ENCODE results near the gene JPH4.

JPH4 gene

GRCh38 chr14:23561873-23562821 lies 16.4 kb downstream of the JPH4 start:
- Histone ChIP-seq H3K27ac (ENCODE audit: low read depth, low read length, severe bottlenecking) (no peak overlapping the region), H3K9me3 (ENCODE audit: control insufficient read depth, low read length) (no peaks in the 10 kb centered on the region), H3K4me1 (ENCODE audit: control insufficient read depth, insufficient read depth, low read length, poor library complexity, severe bottlenecking) (peaks cover 1% of the 10 kb centered on the region), H3K36me3 (ENCODE audit: control insufficient read depth, insufficient read depth, low read length) (peaks cover 69% of the 10 kb centered on the region), H3K4me3 (ENCODE audit: extremely low read depth, insufficient read depth, low read length, poor library complexity, severe bottlenecking) (no peak overlapping the region)
- WGBS, 2 experiments (ENCODE audit: insufficient coverage in 2 of 2), result 94 to 98% methylated on average over 12 to 13 of the region's 15 CpGs

- H3K4me1 ChIP-seq (ENCODE audit: control insufficient read depth, insufficient read depth, low read length, poor library complexity, severe bottlenecking), result peaks cover 7% of the 10 kb centered on the region
- H3K4me3 ChIP-seq (ENCODE audit: extremely low read depth, insufficient read depth, low read length, poor library complexity, severe bottlenecking), result no peak overlapping the region
- WGBS, 2 experiments (ENCODE audit: insufficient coverage in 2 of 2), result 94 to 100% methylated on average over 2 of the region's 2 CpGs
- no peak overlapping the region for H3K27ac ChIP-seq (ENCODE audit: low read depth, low read length, severe bottlenecking)
- peaks cover 69% of the 10 kb centered on the region for H3K36me3 ChIP-seq (ENCODE audit: control insufficient read depth, insufficient read depth, low read length)
- no peaks in the 10 kb centered on the region for H3K9me3 ChIP-seq (ENCODE audit: control insufficient read depth, low read length)
Measured at GRCh38 chr14:23561259-23561658, 17.3 kb downstream of the JPH4 start.

GRCh38 chr14:23559926-23560520 lies 18.6 kb downstream of the JPH4 start:
- Histone ChIP-seq H3K9me3 (ENCODE audit: control insufficient read depth, low read length) (no peaks in the 10 kb centered on the region), H3K36me3 (ENCODE audit: control insufficient read depth, insufficient read depth, low read length) (peaks cover 64% of the 10 kb centered on the region), H3K4me1 (ENCODE audit: control insufficient read depth, insufficient read depth, low read length, poor library complexity, severe bottlenecking) (peaks cover 7% of the 10 kb centered on the region), H3K27ac (ENCODE audit: low read depth, low read length, severe bottlenecking) (no peak overlapping the region), H3K4me3 (ENCODE audit: extremely low read depth, insufficient read depth, low read length, poor library complexity, severe bottlenecking) (no peak overlapping the region)
- 56 to 82% methylated on average over 2 to 3 of the region's 3 CpGs for WGBS, 2 experiments (ENCODE audit: insufficient coverage in 2 of 2)

GRCh38 chr14:23559010-23559925 lies 19.3 kb downstream of the JPH4 start:
- Histone ChIP-seq H3K36me3 (ENCODE audit: control insufficient read depth, insufficient read depth, low read length) (peaks cover 56% of the 10 kb centered on the region), H3K27ac (ENCODE audit: low read depth, low read length, severe bottlenecking) (no peak overlapping the region), H3K4me1 (ENCODE audit: control insufficient read depth, insufficient read depth, low read length, poor library complexity, severe bottlenecking) (peaks cover 7% of the 10 kb centered on the region), H3K4me3 (ENCODE audit: extremely low read depth, insufficient read depth, low read length, poor library complexity, severe bottlenecking) (no peak overlapping the region), H3K9me3 (ENCODE audit: control insufficient read depth, low read length) (no peaks in the 10 kb centered on the region)
- 65 to 79% methylated on average over 12 to 17 of the region's 21 CpGs for WGBS, 2 experiments (ENCODE audit: insufficient coverage in 2 of 2)

- Histone ChIP-seq H3K4me3 (ENCODE audit: extremely low read depth, insufficient read depth, low read length, poor library complexity, severe bottlenecking) (no peak overlapping the region), H3K4me1 (ENCODE audit: control insufficient read depth, insufficient read depth, low read length, poor library complexity, severe bottlenecking) (peaks cover 7% of the 10 kb centered on the region), H3K9me3 (ENCODE audit: control insufficient read depth, low read length) (no peaks in the 10 kb centered on the region), H3K36me3 (ENCODE audit: control insufficient read depth, insufficient read depth, low read length) (peaks cover 50% of the 10 kb centered on the region), H3K27ac (ENCODE audit: low read depth, low read length, severe bottlenecking) (no peak overlapping the region)
- 92 to 94% methylated on average over 9 of the region's 10 CpGs for WGBS, 2 experiments (ENCODE audit: insufficient coverage in 2 of 2)
Measured at GRCh38 chr14:23558346-23559009, 20.1 kb downstream of the JPH4 start.

- Histone ChIP-seq H3K27ac (ENCODE audit: low read depth, low read length, severe bottlenecking) (no peak overlapping the region), H3K4me1 (ENCODE audit: control insufficient read depth, insufficient read depth, low read length, poor library complexity, severe bottlenecking) (peaks cover 7% of the 10 kb centered on the region), H3K9me3 (ENCODE audit: control insufficient read depth, low read length) (no peaks in the 10 kb centered on the region), H3K4me3 (ENCODE audit: extremely low read depth, insufficient read depth, low read length, poor library complexity, severe bottlenecking) (no peak overlapping the region), H3K36me3 (ENCODE audit: control insufficient read depth, insufficient read depth, low read length) (peaks cover 45% of the 10 kb centered on the region)
- 100% methylated on average over 1 of the region's 1 CpG for WGBS, 2 experiments (ENCODE audit: insufficient coverage in 2 of 2)
Measured at GRCh38 chr14:23557946-23558345, 20.6 kb downstream of the JPH4 start.

- 83 to 93% methylated on average over 2 of the region's 2 CpGs for WGBS, 2 experiments (ENCODE audit: insufficient coverage in 2 of 2)
- Histone ChIP-seq H3K4me1 (ENCODE audit: control insufficient read depth, insufficient read depth, low read length, poor library complexity, severe bottlenecking) (peaks cover 7% of the 10 kb centered on the region), H3K27ac (ENCODE audit: low read depth, low read length, severe bottlenecking) (no peak overlapping the region), H3K9me3 (ENCODE audit: control insufficient read depth, low read length) (no peaks in the 10 kb centered on the region), H3K36me3 (ENCODE audit: control insufficient read depth, insufficient read depth, low read length) (peaks cover 45% of the 10 kb centered on the region), H3K4me3 (ENCODE audit: extremely low read depth, insufficient read depth, low read length, poor library complexity, severe bottlenecking) (no peak overlapping the region)
Measured at GRCh38 chr14:23557521-23557920, 21.1 kb downstream of the JPH4 start.

- Histone ChIP-seq H3K9me3 (ENCODE audit: control insufficient read depth, low read length) (no peaks in the 10 kb centered on the region), H3K4me1 (ENCODE audit: control insufficient read depth, insufficient read depth, low read length, poor library complexity, severe bottlenecking) (peaks cover 7% of the 10 kb centered on the region), H3K4me3 (ENCODE audit: extremely low read depth, insufficient read depth, low read length, poor library complexity, severe bottlenecking) (peak overlapping the region; percentile 72), H3K36me3 (ENCODE audit: control insufficient read depth, insufficient read depth, low read length) (peaks cover 39% of the 10 kb centered on the region), H3K27ac (ENCODE audit: low read depth, low read length, severe bottlenecking) (no peak overlapping the region)
- 66 to 68% methylated on average over 14 to 15 of the region's 17 CpGs for WGBS, 2 experiments (ENCODE audit: insufficient coverage in 2 of 2)
Measured at GRCh38 chr14:23556700-23557440, 21.7 kb downstream of the JPH4 start.

- 3 to 4% methylated on average over 46 to 53 of the region's 54 CpGs for WGBS, 2 experiments (ENCODE audit: insufficient coverage in 2 of 2)
- H3K36me3 ChIP-seq (ENCODE audit: control insufficient read depth, insufficient read depth, low read length), result peaks cover 31% of the 10 kb centered on the region
- H3K4me3 ChIP-seq (ENCODE audit: extremely low read depth, insufficient read depth, low read length, poor library complexity, severe bottlenecking), result peak within 1 kb of the TSS; percentile 72
- peaks cover 7% of the 10 kb centered on the region for H3K4me1 ChIP-seq (ENCODE audit: control insufficient read depth, insufficient read depth, low read length, poor library complexity, severe bottlenecking)
- no peaks in the 10 kb centered on the region for H3K9me3 ChIP-seq (ENCODE audit: control insufficient read depth, low read length)
- H3K27ac ChIP-seq (ENCODE audit: low read depth, low read length, severe bottlenecking), result no peak within 1 kb of the TSS
Measured at GRCh38 chr14:23555882-23556699, 22.5 kb downstream of the JPH4 start, which contains the start of gene THTPA. Gene THTPA, plus strand, starts transcription at chr14:23556271. Its CDS starts 487 bp downstream, at chr14:23556758.
